AG04449 (cell line): ENCODE results near the gene SCN8A.

Experiments used
- CTCF ChIA-PET: fragments of 350-600 bp; formaldehyde crosslinking; extraction: SDS; loops from one replicate; lab custom pipeline; 2021; ENCODE audit warnings: antibody characterized with exemption; lab: Yijun Ruan, JAX
- POLR2A ChIA-PET: fragments of 400-600, 350-600 bp; formaldehyde crosslinking; extraction: SDS; loops from one replicate; lab custom pipeline; 2020; ENCODE audit warnings: antibody characterized with exemption, inconsistent platforms; lab: Yijun Ruan, JAX
- DNase-seq: peaks from one replicate; pipeline ENCODE4 v3.0.0-alpha.2; 2010; ENCODE audit warnings: low read depth, low spot score
- H3K4me3 ChIP-seq: 2 replicates; pipeline ENCODE4 v1.5.1; 2011; ENCODE audit warnings: low read depth, mild to moderate bottlenecking, control low read depth, low read length
- TF ChIP-seq, protein P1 (sequence below): IDR thresholded peaks from one replicate; pipeline ENCODE4 v1.5.1; 2011; ENCODE audit warnings: mild to moderate bottlenecking, moderate library complexity, low read length, control low read depth, inconsistent platforms; ENCODE audit not compliant: insufficient read depth; ENCODE audit errors: missing control alignments

SCN8A gene

DNA sequence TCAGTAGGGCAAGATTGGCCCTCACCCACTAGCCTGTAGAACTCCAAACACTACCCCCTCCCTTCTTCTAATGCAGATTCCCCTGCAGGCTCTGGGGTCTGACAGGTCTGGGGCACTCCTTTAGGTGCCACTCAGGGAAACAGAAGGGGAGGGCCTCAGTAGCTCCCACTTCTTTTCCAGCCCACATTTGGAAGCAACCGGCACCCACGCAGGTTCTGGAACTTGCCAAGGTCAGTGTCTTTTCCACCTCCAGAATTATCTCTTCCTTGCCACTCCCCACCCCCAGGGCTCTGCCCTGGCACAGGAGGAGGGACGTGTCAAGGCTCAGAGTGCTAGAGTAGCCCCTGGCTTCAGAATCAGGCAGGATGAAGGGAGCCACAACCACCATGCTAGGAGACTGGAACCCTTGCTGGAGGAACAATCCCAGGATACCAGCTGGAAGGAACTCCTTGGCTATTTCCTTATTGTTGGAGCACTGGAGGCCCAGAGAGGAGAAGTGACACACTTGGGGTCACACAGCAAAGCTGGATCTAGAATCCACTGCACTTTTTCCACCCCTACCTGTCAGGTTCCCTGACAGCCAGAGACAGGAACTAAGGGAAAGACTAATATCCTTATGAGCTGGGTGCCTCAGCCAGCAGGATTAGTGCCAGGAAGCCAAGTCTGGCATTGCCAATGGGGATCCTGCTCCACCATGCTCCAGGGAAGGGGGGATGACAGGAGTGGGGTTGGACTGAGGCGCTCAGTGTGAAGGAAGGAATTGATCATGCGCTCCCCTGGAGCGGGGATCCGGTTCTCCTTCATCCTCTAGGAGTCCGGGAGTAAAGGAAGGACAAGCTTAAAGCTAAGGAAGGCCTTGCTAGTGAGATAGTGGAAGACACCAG, 259.3 kb downstream of the SCN8A start:
- ChIA-PET POLR2A (no interaction called here), CTCF (interaction anchor here (0.7 to 1.8 kb wide), 4 partner anchors 13 to 130 kb away, joined by 3 to 6 read pairs (median 3); no protein-coding TSS in a partner anchor)
- TF ChIP-seq, protein P1, sequence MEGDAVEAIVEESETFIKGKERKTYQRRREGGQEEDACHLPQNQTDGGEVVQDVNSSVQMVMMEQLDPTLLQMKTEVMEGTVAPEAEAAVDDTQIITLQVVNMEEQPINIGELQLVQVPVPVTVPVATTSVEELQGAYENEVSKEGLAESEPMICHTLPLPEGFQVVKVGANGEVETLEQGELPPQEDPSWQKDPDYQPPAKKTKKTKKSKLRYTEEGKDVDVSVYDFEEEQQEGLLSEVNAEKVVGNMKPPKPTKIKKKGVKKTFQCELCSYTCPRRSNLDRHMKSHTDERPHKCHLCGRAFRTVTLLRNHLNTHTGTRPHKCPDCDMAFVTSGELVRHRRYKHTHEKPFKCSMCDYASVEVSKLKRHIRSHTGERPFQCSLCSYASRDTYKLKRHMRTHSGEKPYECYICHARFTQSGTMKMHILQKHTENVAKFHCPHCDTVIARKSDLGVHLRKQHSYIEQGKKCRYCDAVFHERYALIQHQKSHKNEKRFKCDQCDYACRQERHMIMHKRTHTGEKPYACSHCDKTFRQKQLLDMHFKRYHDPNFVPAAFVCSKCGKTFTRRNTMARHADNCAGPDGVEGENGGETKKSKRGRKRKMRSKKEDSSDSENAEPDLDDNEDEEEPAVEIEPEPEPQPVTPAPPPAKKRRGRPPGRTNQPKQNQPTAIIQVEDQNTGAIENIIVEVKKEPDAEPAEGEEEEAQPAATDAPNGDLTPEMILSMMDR = no peak
- H3K4me3 ChIP-seq = no peak overlapping the region
- no peak for DNase-seq

DNA sequence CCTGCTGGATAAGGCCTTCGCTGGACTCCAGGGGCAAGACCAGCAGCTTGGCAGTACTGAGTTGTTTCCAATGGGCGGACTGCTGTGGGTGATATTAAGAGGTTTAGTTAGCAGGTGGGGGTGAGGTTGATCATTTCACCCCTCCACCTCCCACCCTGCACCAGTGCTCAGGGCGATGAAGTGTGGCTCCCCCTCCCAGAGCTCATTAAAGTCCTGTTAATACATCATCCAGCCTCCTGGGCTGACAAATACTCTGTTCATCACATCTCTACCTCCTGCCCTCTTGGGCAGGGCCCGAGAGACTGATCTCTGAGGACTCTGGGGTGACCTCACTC, 259.9 kb downstream of the SCN8A start:
- TF ChIP-seq, protein P1 = no peak
- ChIA-PET POLR2A (no interaction called here), CTCF (interaction anchor here (1.1 to 1.8 kb wide), 3 partner anchors 13 to 130 kb away, joined by 3 to 6 read pairs (median 3); no protein-coding TSS in a partner anchor)
- H3K4me3 ChIP-seq = no peak overlapping the region
- no peak for DNase-seq

DNA sequence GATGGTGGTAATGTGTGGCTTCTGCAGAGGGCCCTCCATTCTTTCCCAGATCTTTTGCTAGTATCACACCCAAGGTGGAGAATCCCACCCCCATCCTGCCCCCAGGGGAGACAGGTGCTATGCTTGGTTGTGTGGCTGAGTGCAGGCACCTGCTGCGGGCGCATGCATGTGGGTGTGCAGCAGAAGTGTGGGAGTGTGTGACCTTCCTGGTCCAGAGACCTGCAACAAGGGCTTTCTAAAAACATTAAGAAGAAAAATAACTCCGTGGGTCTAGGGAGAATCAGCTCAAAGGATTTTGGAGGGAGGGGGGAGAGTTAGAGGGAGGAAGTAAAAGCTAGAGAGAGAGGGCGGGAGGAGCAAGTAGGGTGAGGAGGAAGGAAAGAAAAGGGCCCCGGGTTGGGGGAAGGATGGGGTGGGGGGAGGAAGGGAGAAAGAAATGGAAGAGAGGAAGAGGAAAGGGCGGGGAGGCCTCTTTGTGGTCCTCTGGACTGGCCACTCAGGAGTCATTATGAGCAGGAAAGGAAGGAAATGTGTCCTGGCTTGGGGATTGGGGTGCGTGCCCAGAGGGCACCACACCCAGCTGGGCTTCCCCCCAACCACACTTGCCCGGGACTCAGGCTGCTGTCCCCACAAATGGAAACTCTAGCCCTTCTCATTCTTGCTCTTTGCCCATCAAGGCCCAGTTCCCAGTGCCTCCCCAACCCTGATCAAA, 260.5 kb downstream of the SCN8A start:
- no peak for DNase-seq
- ChIA-PET CTCF (interaction anchor here (1.0 to 1.8 kb wide), 3 partner anchors 12 to 129 kb away, joined by 3 to 6 read pairs (median 3); no protein-coding TSS in a partner anchor), POLR2A (no interaction called here)
- TF ChIP-seq, protein P1 = no peak
- no peak overlapping the region for H3K4me3 ChIP-seq

DNA sequence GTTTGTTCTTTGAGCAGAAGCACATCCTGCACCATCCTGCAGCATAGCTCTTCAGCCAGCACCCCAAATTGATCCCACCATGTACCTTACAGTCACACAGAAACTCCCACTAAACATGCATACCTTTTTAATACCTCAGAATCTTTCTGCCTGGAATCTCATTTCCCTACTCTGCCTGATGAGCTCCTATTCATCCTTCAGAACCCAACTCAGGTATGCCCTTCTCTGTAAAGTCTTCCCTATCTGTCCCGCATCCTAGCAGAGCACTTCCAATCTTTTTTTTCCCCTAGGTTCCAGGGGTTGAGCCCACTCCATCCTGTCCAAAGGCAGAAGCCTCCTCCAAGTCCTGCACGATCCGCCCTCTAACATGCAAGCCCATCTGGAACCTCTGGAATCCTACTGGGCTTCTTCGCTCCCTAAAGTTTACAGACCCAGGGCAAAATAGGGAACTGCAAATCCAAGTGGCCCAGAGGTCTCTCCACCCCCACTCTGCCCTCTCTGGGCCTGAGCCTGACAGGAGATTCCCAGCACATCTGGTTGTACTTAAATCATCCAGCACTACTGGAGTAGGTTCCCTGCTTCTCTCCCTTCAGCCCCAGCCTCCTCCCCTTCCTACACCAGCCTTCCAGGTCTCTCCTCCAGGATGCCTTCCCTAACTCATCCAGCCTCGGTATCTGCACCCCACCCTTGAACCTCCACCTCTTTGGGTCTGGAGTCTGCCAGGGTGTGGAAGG, 261.5 kb downstream of the SCN8A start:
- H3K4me3 ChIP-seq = no peak overlapping the region
- ChIA-PET POLR2A (no interaction called here), CTCF (interaction anchor here (1.0 to 1.8 kb wide), 2 partner anchors 11 to 42 kb away, joined by 3 to 6 read pairs; no protein-coding TSS in a partner anchor)
- TF ChIP-seq, protein P1 = no peak
- DNase-seq = no peak

DNA sequence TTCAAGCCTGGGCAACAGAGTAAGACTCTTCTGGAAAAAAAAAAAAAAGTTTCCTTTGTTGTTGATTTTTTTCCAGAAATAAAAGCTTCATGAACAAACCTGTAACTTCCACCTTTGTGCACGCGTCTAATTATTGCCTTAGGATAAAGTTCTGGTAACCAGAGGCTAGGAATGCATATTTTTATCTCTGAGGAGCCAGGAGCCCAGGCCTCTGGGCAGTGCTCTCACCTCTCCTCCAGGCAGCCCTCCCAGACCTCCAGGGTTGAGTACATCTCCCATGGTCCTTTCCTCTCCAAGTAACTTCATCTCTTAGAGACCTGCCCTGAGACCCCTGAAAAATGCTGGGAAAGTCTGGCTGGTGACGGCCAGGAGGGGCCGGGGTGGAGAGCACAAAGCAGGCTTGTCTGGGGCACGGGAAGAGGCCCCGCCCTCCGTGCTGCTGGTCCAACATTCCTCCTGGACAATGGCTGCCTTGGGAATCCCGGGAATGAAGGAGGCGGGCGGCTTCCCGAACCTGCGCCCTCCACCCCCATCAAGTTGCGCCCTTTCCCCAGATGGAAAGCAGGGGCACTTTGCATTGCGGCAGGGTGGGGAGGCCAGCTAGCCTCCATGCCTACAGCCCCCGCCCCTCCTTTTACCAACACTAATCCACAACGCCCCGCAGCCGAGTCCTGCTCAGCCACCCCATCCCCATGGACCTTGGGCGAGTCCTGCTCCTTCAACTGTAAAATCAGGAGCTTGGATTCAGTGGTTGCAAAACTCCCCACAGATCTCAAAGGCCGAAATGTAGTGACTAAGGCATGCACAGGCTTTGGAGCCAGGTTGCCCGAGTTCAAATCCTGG, 264.8 kb downstream of the SCN8A start:
- ChIA-PET POLR2A (no interaction called here), CTCF (interaction anchor here (0.9 to 3.3 kb wide), 6 partner anchors 9 to 169 kb away, joined by 3 to 13 read pairs (median 4); no protein-coding TSS in a partner anchor)
- TF ChIP-seq, protein P1 = no peak
- H3K4me3 ChIP-seq = peak overlapping the region; percentile 42
- DNase-seq = no peak
